NCI-H2107 (cell line): ENCODE data around the gene HOXA11.

Experiments
- DNase-seq: peaks from one replicate; lab custom pipeline; 2025; lab: John Stamatoyannopoulos, UW

The HOXA11 gene

GRCh38 chr7:27147199-27148030 is 37.6 kb downstream of the HOXA11 start, which contains the start of gene HOXA6:
TSS of gene HOXA6 (minus strand) at chr7:27147774. CDS start at chr7:27147749, 25 bp downstream.
- DNase-seq: no peak

DNA sequence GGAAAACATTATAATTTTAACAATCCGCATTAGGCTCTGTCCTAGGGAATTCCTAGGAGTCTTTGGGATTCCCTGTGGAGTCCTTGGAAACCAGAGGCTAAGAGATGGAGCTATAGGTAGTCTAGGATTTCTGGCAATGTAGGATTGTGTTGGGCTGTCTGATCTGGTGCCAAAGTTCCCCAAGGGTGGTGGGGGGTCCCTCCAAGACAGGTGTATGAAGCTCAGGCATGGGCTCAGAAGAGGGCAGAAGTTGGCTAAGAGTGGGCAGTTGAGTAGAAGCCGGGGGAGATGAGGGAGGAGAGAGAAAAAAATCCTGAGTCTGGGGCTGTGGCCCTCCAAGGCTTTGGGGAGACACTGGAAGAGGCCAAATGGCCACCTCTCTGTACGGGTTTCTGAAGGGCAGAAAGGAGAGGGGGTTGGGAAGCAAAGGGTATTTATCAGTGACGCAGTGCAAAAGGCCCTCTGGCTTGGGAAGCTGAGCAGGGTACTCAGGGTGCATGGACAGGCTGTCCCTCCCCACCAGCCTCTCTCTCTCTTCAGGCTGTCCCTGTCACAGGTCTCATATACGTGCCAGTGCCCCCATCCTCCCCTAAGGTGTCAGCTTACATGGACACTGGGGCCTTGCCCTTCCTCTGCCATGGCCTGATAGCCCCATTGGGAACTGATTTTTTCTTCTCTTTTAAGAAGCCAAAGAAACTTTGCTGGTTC is 38.4 kb downstream of the HOXA11 start:
- DNase-seq: no peak

DNA sequence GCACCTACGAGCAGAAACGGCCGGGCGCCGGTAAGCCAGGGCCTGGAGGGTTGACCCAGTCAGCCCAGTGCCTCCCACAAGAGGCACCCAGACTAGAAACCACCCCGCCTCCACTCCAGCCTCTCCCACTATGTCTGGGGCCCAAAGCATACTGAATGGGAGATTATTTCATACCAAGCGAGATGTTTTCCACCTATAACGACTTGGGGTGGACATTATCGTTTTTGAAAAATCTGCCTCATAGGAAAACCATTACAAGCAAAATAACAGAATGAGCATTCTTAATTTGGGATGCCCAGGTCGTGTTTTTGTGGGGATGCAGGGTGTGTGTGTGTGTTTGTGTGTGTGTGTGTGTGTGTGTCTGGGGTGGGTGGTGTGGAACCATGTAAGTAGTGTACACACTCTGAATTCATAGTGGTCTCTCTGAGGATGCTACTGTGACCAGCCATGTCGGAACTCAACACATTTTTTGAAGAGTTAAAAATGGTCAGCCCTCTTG is 39.1 kb downstream of the HOXA11 start:
- DNase-seq: no peak

- DNase-seq: no peak
Observed at GRCh38 chr7:27145165-27145913, 39.7 kb downstream of the HOXA11 start.

- DNase-seq: no peak
Observed at GRCh38 chr7:27144781-27145164, 40.3 kb downstream of the HOXA11 start.

GRCh38 chr7:27143950-27144780 is 40.9 kb downstream of the HOXA11 start:
- DNase-seq: no peak

DNA sequence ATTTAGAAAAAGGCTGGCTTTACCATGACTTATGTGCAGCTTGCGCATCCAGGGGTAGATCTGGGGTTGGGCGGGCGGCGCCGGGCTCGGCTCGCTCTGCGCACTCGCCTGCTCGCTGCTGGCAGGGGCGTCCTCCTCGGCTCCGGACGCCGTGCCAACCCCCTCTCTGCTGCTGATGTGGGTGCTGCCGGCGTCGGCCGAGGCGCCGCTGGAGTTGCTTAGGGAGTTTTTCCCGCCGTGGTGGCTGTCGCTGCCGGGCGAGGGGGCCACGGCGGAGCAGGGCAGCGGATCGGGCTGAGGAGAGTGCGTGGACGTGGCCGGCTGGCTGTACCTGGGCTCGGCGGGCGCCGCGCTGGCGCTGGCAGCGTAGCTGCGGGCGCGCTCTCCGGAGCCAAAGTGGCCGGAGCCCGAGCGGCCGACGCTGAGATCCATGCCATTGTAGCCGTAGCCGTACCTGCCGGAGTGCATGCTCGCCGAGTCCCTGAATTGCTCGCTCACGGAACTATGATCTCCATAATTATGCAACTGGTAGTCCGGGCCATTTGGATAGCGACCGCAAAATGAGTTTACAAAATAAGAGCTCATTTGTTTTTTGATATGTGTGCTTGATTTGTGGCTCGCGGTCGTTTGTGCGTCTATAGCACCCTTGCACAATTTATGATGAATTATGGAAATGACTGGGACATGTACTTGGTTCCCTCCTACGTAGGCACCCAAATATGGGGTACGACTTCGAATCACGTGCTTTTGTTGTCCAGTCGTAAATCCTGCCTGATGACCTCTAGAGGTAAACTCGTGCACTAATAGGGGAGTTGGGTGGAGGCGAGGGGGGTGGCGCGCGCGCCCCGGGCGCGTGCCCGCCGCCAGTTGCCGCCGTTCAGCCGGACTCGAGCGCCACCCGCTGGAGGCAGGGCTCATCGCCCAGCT is 41.7 kb downstream of the HOXA11 start, which contains the start of gene HOXA5:
Gene HOXA5, minus strand, starts transcription at position 659 of the 927 bp plus-strand sequence. Its CDS starts 74 bp downstream, at position 585.
- no peak for DNase-seq

DNA sequence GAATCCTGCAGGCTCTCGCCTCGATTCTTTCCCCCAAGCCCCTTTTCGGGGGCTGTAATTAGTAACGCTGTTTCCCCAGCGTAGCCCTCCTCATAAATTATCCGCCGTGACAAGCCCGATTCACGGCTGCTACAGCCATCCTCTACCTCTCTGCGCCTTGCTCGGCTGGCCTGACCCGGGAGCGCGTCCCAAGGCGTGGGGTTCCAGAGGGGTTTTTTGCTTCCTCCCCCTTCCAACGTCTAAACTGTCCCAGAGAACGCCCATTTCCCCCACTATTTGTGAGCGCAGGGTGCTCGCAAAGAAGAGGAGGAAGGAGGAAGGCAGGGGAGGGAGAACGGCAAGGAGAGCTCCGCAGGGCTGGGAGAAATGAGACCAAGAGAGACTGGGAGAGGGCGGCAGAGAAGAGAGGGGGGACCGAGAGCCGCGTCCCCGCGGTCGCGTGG is 42.4 kb downstream of the HOXA11 start:
- no peak for DNase-seq

DNA sequence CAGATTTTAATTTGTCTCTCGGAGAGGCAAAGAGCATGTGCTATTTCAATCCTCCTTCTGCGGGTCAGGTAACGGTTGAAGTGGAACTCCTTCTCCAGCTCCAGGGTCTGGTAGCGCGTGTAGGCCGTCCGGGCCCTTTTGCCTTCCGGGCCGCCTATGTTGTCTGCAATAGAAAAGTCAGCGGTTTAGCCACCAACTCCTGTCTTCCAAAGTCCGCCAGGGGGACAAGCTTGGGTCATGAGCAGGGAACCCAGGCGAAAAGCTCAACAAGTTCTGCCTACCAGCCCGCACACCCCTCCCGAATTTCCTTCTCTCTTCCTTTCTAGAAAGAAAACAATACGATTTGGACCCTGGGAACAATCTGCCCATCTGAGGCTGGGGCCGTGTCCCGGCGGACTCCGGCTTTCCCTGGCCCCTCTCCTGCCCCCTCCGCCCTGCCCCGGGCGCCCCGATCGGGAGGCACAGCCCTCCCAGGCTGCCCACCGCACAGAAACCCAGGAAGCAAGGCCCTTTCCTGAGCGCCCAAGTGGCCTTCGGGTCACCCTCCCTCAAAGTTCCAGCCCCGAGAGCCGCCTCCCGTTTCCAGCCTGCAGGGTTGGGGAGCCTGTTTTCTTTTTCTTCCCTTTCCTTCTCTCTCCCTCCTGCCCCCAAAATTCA is 43.0 kb downstream of the HOXA11 start:
- no peak for DNase-seq

- no peak for DNase-seq
Observed at GRCh38 chr7:27141137-27141922, 43.7 kb downstream of the HOXA11 start.

- DNase-seq: no peak
Observed at GRCh38 chr7:27140126-27140857, 44.7 kb downstream of the HOXA11 start.

DNA sequence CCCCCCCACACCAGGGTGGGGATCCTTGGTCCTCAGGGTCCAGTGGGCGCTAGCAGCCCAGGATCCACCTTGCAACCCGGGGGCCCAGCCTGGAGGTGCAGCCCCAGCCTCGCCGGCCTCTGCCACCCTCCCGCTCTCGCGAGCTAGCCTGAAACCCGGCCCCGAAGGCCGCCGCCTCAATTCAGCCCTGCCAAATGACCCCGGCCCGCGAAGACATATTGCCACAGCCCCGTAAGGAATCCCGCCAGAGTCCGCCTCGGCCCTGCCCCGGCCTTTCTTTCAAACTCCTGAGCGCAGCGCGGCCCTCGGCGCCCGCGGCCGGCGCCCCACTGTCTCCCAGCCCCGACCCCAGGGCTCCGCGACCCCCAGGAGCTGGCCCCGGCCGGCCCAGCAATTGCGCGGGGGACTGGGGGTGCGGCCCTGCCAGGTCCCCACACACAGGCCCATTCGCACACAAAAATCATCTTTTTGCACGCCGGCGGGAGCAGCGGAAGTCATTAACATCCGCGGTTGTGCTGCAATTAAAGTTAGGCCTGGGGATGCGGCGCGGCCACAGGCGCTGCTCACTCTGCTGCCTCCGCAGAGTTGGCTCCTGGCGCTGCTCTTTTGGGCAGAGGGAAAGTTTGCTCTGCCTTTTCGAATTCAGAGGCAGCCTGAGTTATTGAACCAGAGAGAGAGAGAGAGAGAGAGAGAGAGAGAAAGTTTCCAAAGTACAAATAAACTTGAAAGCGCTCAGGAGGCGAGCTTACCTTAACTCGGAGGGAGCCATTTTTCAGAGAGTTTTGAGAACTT is 45.5 kb downstream of the HOXA11 start:
- no peak for DNase-seq

DNA sequence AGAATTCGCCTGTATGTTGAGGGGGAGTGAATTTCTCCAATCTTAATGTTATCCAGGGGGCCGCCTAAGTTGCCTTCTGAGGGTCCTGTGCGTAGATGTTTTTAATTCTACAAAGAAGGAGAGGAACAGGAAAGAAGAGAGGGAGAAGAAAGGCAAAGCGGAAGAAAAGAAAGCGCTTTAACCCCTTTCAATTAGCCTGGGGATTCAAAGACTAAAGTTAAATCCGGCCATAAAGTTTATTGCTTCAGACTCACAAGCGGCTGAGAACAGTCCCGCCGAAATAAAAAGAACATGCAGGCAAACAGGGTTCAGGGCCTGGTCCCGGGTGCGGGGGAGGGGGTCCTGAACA is 46.1 kb downstream of the HOXA11 start:
- DNase-seq: no peak

- DNase-seq: no peak
Observed at GRCh38 chr7:27138472-27138871, 46.6 kb downstream of the HOXA11 start.

- no peak for DNase-seq
Observed at GRCh38 chr7:27137640-27138315, 47.3 kb downstream of the HOXA11 start.

- no peak for DNase-seq
Observed at GRCh38 chr7:27134392-27134791, 50.6 kb downstream of the HOXA11 start.
